Endothelial cell of umbilical vein (primary cell): Measurements from ENCODE around the gene ADGRD2. TPM values are rescaled to one million over a fixed set of nuclear protein-coding genes. Genes with fewer than 3 reads are reported as not detected.

Source experiments
- BruUV-seq: library from RNA; stranded (reverse); fragments of 400-500 nt; replicated peaks from 2 replicates; lab custom pipeline; 2021; lab: Mats Ljungman, UMichigan
- CTCF ChIA-PET: fragments of 300-600, 350-600 bp; sonication (Branson Sonifier 250); formaldehyde crosslinking; loops from one replicate; lab custom pipeline; 2021; ENCODE audit warnings: antibody characterized with exemption, inconsistent platforms; lab: Charles Lee
- POLR2A ChIA-PET: fragments of 300-600, 350-600 bp; sonication (Branson Sonifier 250); formaldehyde crosslinking; loops from one replicate; lab custom pipeline; 2021; ENCODE audit warnings: antibody characterized with exemption, inconsistent platforms; lab: Charles Lee
- DNase-seq: peaks from one replicate; pipeline ENCODE4 v3.0.0-alpha.2; 2011; ENCODE audit warnings: low read depth, low spot score
- FAIRE-seq: peaks from 2 replicates; lab custom pipeline; 2011; peaks lifted over from hg19 to GRCh38; lab: Jason Lieb, UNC
- H2AFZ ChIP-seq: 2 replicates; pipeline ENCODE4 v1.6.0; 2012; ENCODE audit warnings: low read depth, low read length, control low read depth, inconsistent platforms
- H3K27ac ChIP-seq: 2 replicates; pipeline ENCODE4 v1.5.1; 2011; ENCODE audit warnings: low read depth, mild to moderate bottlenecking, control low read depth, low read length, moderate library complexity; ENCODE audit not compliant: insufficient read depth
- H3K27me3 ChIP-seq, 2 experiments: 2 replicates each; pipeline versions ENCODE4 v1.6.0 to v1.6.1; 2011; ENCODE audit warnings: low read length in 2 of 2, mixed read lengths in 1 of 2; ENCODE audit not compliant: control insufficient read depth in 2 of 2, insufficient read depth in 2 of 2
- H3K36me3 ChIP-seq, 2 experiments: 2 replicates in 1 of 2; 3 replicates in 1 of 2; pipeline ENCODE4 v1.5.1; 2011; ENCODE audit warnings: low read length in 2 of 2, mild to moderate bottlenecking in 1 of 2, moderate library complexity in 1 of 2; ENCODE audit not compliant: control insufficient read depth in 2 of 2, insufficient read depth in 2 of 2; ENCODE audit errors: extremely low read depth in 1 of 2
- H3K4me1 ChIP-seq: 3 replicates; pipeline ENCODE4 v1.5.1; 2011; ENCODE audit warnings: mild to moderate bottlenecking, low read length; ENCODE audit not compliant: control insufficient read depth, insufficient read depth; ENCODE audit errors: extremely low read depth
- H3K4me2 ChIP-seq: 2 replicates; pipeline ENCODE4 v1.6.1; 2011; ENCODE audit warnings: low read length, control low read depth, mixed read lengths; ENCODE audit not compliant: insufficient read depth
- H3K4me3 ChIP-seq, 3 experiments: fragments of 200-600 bp in 1 of 3; sonication (generic), shearing (Covaris generic) in 1 of 3; replicated peaks in 1 of 3; 2 replicates each; pipeline ENCODE4 v1.5.1; 2011 to 2016; ENCODE audit warnings: control low read depth in 3 of 3, low read length in 3 of 3, mild to moderate bottlenecking in 2 of 3, inconsistent platforms in 1 of 3, low read depth in 1 of 3, moderate library complexity in 1 of 3; ENCODE audit not compliant: insufficient read depth in 1 of 3
- H3K79me2 ChIP-seq: 2 replicates; pipeline ENCODE4 v1.6.0; 2012; ENCODE audit warnings: low read length, inconsistent platforms; ENCODE audit not compliant: control insufficient read depth, insufficient read depth
- H3K9ac ChIP-seq: replicated peaks from 2 replicates; pipeline ENCODE3; 2011; ENCODE audit warnings: low read length, control low read depth; ENCODE audit not compliant: insufficient read depth; ENCODE audit errors: extremely low read depth
- H3K9me1 ChIP-seq: replicated peaks from 3 replicates; pipeline ENCODE4 v1.6.0; 2011; ENCODE audit warnings: mild to moderate bottlenecking, low read length; ENCODE audit not compliant: control insufficient read depth, insufficient read depth; ENCODE audit errors: extremely low read depth
- H3K9me3 ChIP-seq: replicated peaks from 2 replicates; pipeline ENCODE4 v1.5.1; 2012; ENCODE audit warnings: low read length, inconsistent platforms; ENCODE audit not compliant: control insufficient read depth, insufficient read depth
- H4K20me1 ChIP-seq: replicated peaks from 2 replicates; pipeline ENCODE3; 2011; ENCODE audit warnings: mild to moderate bottlenecking, low read length; ENCODE audit not compliant: control insufficient read depth, insufficient read depth; ENCODE audit errors: extremely low read depth
- CTCF ChIP-seq, 2 donors: IDR thresholded peaks; 1 replicate in 1 of 2; 2 replicates in 1 of 2; pipeline ENCODE4 v1.5.1; 2011; ENCODE audit warnings: low read length in 2 of 2, mild to moderate bottlenecking in 2 of 2, moderate library complexity in 2 of 2, control low read depth in 1 of 2, inconsistent platforms in 1 of 2, low read depth in 1 of 2; ENCODE audit not compliant: insufficient read depth in 1 of 2; ENCODE audit errors: extremely low read depth in 1 of 2
- FOS ChIP-seq: IDR thresholded peaks from 2 replicates; pipeline ENCODE4 v1.6.1; 2011; ENCODE audit warnings: mild to moderate bottlenecking, low read length, moderate library complexity, borderline replicate concordance; ENCODE audit not compliant: insufficient read depth
- GATA2 ChIP-seq: IDR thresholded peaks from 2 replicates; pipeline ENCODE4 v1.7.0; 2011; ENCODE audit warnings: low read depth, mild to moderate bottlenecking, moderate library complexity, mixed read lengths, low read length; ENCODE audit not compliant: insufficient read length, insufficient read depth
- JUN ChIP-seq: IDR thresholded peaks from 2 replicates; pipeline ENCODE4 v1.6.1; 2011; ENCODE audit warnings: borderline replicate concordance, low read depth; ENCODE audit not compliant: insufficient read length, insufficient read depth
- MAX ChIP-seq: IDR thresholded peaks from 2 replicates; pipeline ENCODE4 v1.6.1; 2011; ENCODE audit not compliant: insufficient read depth, insufficient read length
- MYC ChIP-seq: IDR thresholded peaks from one replicate; pipeline ENCODE4 v1.6.1; 2011; ENCODE audit warnings: mild to moderate bottlenecking, low read depth, low read length
- POLR2A ChIP-seq: IDR thresholded peaks from 2 replicates; pipeline ENCODE4 v1.6.1; 2012; ENCODE audit warnings: low read depth, mild to moderate bottlenecking, control low read depth, low read length
- dilution Hi-C: fragments of 300-500 bp; cut with MboI; formaldehyde crosslinking; loops from one replicate; pipeline ENCODE4 v1.15.0; 2019; ENCODE audit warnings: low sequenced_read_pairs; ENCODE audit not compliant: extremely low pct_ligation_motif_present
- intact Hi-C: fragments of 100-400 bp; cut with micrococcal nuclease; formaldehyde crosslinking; loops from one replicate; pipeline ENCODE4 v1.10.0; 2022
- polyA plus RNA-seq, 4 experiments: library from polyadenylated mRNA; depleted of rRNA in 3 of 4; stranded (reverse) in 3 of 4; unstranded in 1 of 4; fragments of >200 nt; gene quantifications; 2 replicates each; pipeline versions ENCODE4 v1.2.1 to v1.2.3, GENCODE V29; 2011 to 2012; ENCODE audit warnings: missing spikeins in 1 of 4
- total RNA-seq: library from RNA; stranded (reverse); gene quantifications from 2 replicates; pipeline ENCODE4 v1.2.3, GENCODE V29; 2021

The ADGRD2 gene
- total and polyA plus RNA-seq, 2 donors (not counting 3 experiments of a cell fraction or from before 2014, with no cell fraction given) = not detected

- Histone ChIP-seq H2AFZ (no peak overlapping the region), H3K4me1 (no peaks in the 10 kb centered on the region), H4K20me1 (no peaks in the 10 kb centered on the region), H3K4me2 (no peak overlapping the region), H3K36me3 (no peaks in the 10 kb centered on the region), H3K9me1 (no peaks in the 10 kb centered on the region), H3K4me3 (no peak overlapping the region), H3K27ac (no peak overlapping the region), H3K9ac (no peak overlapping the region), H3K79me2 (no peaks in the 10 kb centered on the region), H3K9me3 (no peaks in the 10 kb centered on the region), H3K27me3 (peaks cover 24 to 30% of the 10 kb centered on the region in 2 experiments)
- no TSS peak for BruUV-seq
- intact Hi-C loops = no loop called here
- CTCF ChIA-PET = interaction anchor here (1.1 to 2.4 kb wide), 2 partner anchors 10 to 46 kb away, joined by 3 to 8 read pairs; no protein-coding TSS in a partner anchor
- FAIRE-seq = no peak
- dilution Hi-C loops = no loop called here
- POLR2A ChIA-PET = no interaction called here
- TF ChIP-seq GATA2 (no peak), CTCF (IDR thresholded peaks at IDR 0.05; ENCODE audit: extremely low read depth in 1 of 2, insufficient read depth in 1 of 2, low read depth in 1 of 2, low read length in 2 of 2) (no peak), POLR2A (no peak), MYC (no peak), JUN (no peak), MAX (no peak), FOS (no peak)
- DNase-seq = no peak
These were observed 39.0 kb downstream of the ADGRD2 start for GRCh38 chr9:124489222-124489621.
